HCT116 (cell line): Measurements from ENCODE around the gene TNFRSF1A.

ENCODE experiments used
- EGR1 ChIP-seq: IDR thresholded peaks from 2 replicates; pipeline ENCODE4 v1.6.1; 2012; ENCODE audit warnings: low read depth
- EZH2 ChIP-seq: fragments of 200-600 bp; sonication (generic); IDR thresholded peaks from 2 replicates; pipeline ENCODE4 v1.6.1; 2017; ENCODE audit warnings: antibody characterized with exemption, mixed run types
- POLR2A ChIP-seq: IDR thresholded peaks from 2 replicates; pipeline ENCODE4 v1.7.0; 2011; ENCODE audit warnings: borderline replicate concordance; ENCODE audit not compliant: insufficient read depth, insufficient read length; ENCODE audit errors: extremely low read depth
- POLR2AphosphoS5 ChIP-seq: IDR thresholded peaks from 2 replicates; pipeline ENCODE4 v1.6.1; 2011; ENCODE audit warnings: mild to moderate bottlenecking, low read depth, low read length, moderate library complexity
- RAD21 ChIP-seq: IDR thresholded peaks from 2 replicates; pipeline ENCODE4 v1.6.1; 2012; ENCODE audit warnings: low read depth, mild to moderate bottlenecking
- SRF ChIP-seq: IDR thresholded peaks from 2 replicates; pipeline ENCODE4 v1.6.1; 2012; ENCODE audit warnings: low read depth
- TCF7L2 ChIP-seq: IDR thresholded peaks from 2 replicates; pipeline ENCODE4 v1.7.0; 2011; ENCODE audit warnings: borderline replicate concordance, inconsistent platforms; ENCODE audit not compliant: insufficient read depth, insufficient read length; ENCODE audit errors: extremely low read depth
- ZNF274 ChIP-seq: fragments of 200-500 bp; sonication (Bioruptor generic); IDR thresholded peaks from 2 replicates; pipeline ENCODE4 v1.6.1; 2014; ENCODE audit warnings: mild to moderate bottlenecking, low read depth, low read length, inconsistent platforms
- TF ChIP-seq, protein P1 (sequence below), 3 experiments: fragments of 200-600 bp in 1 of 3; sonication (generic) in 1 of 3; IDR thresholded peaks in 2 of 3; conservative IDR thresholded peaks in 1 of 3; 2 replicates each; pipeline ENCODE4 v1.5.1; 2012 to 2017; ENCODE audit warnings: low read depth in 2 of 3, low read length in 2 of 3, antibody characterized with exemption in 1 of 3, borderline replicate concordance in 1 of 3, control low read depth in 1 of 3, mild to moderate bottlenecking in 1 of 3, mixed read lengths in 1 of 3, mixed run types in 1 of 3, moderate library complexity in 1 of 3; ENCODE audit not compliant: insufficient read depth in 1 of 3
- TF ChIP-seq, protein P2 (sequence below): IDR thresholded peaks from 2 replicates; pipeline ENCODE4 v1.6.1; 2012; ENCODE audit warnings: low read depth
- TF ChIP-seq, protein P3 (sequence below): IDR thresholded peaks from 2 replicates; pipeline ENCODE4 v1.6.1; 2012

DNA sequence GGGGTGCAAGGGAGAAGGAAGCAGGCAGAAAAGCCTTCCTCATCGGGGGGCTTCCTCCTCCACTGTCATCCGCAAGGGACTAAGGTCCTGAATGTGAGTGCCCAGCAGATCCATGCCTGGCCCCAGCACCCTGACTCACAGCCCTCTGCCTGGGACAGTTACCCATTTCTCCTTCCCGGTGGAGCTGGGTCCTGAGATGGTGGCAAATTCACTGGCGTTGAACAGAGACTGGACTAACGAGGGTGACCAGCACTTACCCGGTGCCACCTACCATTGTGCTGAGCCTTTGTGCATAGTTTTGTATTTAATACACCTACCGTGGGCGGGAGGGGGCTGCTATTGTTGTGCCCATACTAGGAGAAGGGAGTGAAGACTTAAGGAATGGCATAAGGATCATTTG, 62.2 kb downstream of the TNFRSF1A start:
- TF ChIP-seq, protein P1, sequence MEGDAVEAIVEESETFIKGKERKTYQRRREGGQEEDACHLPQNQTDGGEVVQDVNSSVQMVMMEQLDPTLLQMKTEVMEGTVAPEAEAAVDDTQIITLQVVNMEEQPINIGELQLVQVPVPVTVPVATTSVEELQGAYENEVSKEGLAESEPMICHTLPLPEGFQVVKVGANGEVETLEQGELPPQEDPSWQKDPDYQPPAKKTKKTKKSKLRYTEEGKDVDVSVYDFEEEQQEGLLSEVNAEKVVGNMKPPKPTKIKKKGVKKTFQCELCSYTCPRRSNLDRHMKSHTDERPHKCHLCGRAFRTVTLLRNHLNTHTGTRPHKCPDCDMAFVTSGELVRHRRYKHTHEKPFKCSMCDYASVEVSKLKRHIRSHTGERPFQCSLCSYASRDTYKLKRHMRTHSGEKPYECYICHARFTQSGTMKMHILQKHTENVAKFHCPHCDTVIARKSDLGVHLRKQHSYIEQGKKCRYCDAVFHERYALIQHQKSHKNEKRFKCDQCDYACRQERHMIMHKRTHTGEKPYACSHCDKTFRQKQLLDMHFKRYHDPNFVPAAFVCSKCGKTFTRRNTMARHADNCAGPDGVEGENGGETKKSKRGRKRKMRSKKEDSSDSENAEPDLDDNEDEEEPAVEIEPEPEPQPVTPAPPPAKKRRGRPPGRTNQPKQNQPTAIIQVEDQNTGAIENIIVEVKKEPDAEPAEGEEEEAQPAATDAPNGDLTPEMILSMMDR (IDR thresholded peaks at IDR 0.05 in 2 of 3, conservative IDR thresholded peaks at IDR 0.05 in 1 of 3; ENCODE audit: borderline replicate concordance in 1 of 3, insufficient read depth in 1 of 3, low read depth in 2 of 3, low read length in 2 of 3), result no peak
- no peak for TF ChIP-seq POLR2AphosphoS5
- TF ChIP-seq, protein P2, sequence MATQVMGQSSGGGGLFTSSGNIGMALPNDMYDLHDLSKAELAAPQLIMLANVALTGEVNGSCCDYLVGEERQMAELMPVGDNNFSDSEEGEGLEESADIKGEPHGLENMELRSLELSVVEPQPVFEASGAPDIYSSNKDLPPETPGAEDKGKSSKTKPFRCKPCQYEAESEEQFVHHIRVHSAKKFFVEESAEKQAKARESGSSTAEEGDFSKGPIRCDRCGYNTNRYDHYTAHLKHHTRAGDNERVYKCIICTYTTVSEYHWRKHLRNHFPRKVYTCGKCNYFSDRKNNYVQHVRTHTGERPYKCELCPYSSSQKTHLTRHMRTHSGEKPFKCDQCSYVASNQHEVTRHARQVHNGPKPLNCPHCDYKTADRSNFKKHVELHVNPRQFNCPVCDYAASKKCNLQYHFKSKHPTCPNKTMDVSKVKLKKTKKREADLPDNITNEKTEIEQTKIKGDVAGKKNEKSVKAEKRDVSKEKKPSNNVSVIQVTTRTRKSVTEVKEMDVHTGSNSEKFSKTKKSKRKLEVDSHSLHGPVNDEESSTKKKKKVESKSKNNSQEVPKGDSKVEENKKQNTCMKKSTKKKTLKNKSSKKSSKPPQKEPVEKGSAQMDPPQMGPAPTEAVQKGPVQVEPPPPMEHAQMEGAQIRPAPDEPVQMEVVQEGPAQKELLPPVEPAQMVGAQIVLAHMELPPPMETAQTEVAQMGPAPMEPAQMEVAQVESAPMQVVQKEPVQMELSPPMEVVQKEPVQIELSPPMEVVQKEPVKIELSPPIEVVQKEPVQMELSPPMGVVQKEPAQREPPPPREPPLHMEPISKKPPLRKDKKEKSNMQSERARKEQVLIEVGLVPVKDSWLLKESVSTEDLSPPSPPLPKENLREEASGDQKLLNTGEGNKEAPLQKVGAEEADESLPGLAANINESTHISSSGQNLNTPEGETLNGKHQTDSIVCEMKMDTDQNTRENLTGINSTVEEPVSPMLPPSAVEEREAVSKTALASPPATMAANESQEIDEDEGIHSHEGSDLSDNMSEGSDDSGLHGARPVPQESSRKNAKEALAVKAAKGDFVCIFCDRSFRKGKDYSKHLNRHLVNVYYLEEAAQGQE, result no peak
- TF ChIP-seq, protein P3, sequence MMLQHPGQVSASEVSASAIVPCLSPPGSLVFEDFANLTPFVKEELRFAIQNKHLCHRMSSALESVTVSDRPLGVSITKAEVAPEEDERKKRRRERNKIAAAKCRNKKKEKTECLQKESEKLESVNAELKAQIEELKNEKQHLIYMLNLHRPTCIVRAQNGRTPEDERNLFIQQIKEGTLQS, result no peak
- TF ChIP-seq POLR2A, result no peak
- no peak for TF ChIP-seq SRF
- no peak for TF ChIP-seq EZH2
- no peak for TF ChIP-seq TCF7L2
- TF ChIP-seq ZNF274, result no peak
- TF ChIP-seq EGR1, result no peak
- no peak for TF ChIP-seq RAD21
